ENCODE results near the gene CADPS2.
"Not testable (repeated sequence)": the region's sequence is repeated elsewhere in the genome, so short reads cannot be mapped to it uniquely, and the experiment has no call there.

CADPS2 gene

GRCh38 chr7:122849957-122850328, 36.3 kb downstream of the CADPS2 start:
- Histone ChIP-seq H3K27ac (ENCODE audit: low read depth, low read length, severe bottlenecking) (no peak overlapping the region), H3K4me3 (ENCODE audit: extremely low read depth, insufficient read depth, low read length, poor library complexity, severe bottlenecking) (no peak overlapping the region), H3K36me3 (ENCODE audit: control insufficient read depth, insufficient read depth, low read length) (no peaks in the 10 kb centered on the region), H3K4me1 (ENCODE audit: control insufficient read depth, insufficient read depth, low read length, poor library complexity, severe bottlenecking) (no peaks in the 10 kb centered on the region), H3K9me3 (ENCODE audit: control insufficient read depth, low read length) (no peaks in the 10 kb centered on the region)
- WGBS, 2 experiments (ENCODE audit: insufficient coverage in 2 of 2): 63 to 73% methylated on average over 1 to 3 of the region's 3 CpGs

GRCh38 chr7:122849322-122849956, 36.8 kb downstream of the CADPS2 start:
- Histone ChIP-seq H3K4me3 (ENCODE audit: extremely low read depth, insufficient read depth, low read length, poor library complexity, severe bottlenecking) (no peak overlapping the region), H3K36me3 (ENCODE audit: control insufficient read depth, insufficient read depth, low read length) (no peaks in the 10 kb centered on the region), H3K4me1 (ENCODE audit: control insufficient read depth, insufficient read depth, low read length, poor library complexity, severe bottlenecking) (no peaks in the 10 kb centered on the region), H3K9me3 (ENCODE audit: control insufficient read depth, low read length) (no peaks in the 10 kb centered on the region), H3K27ac (ENCODE audit: low read depth, low read length, severe bottlenecking) (no peak overlapping the region)
- WGBS, 2 experiments (ENCODE audit: insufficient coverage in 2 of 2): 100% methylated on average over 1 of the region's 4 CpGs

- Histone ChIP-seq H3K9me3 (ENCODE audit: control insufficient read depth, low read length) (no peaks in the 10 kb centered on the region), H3K4me3 (ENCODE audit: extremely low read depth, insufficient read depth, low read length, poor library complexity, severe bottlenecking) (no peak overlapping the region), H3K36me3 (ENCODE audit: control insufficient read depth, insufficient read depth, low read length) (no peaks in the 10 kb centered on the region), H3K4me1 (ENCODE audit: control insufficient read depth, insufficient read depth, low read length, poor library complexity, severe bottlenecking) (no peaks in the 10 kb centered on the region), H3K27ac (ENCODE audit: low read depth, low read length, severe bottlenecking) (no peak overlapping the region)
- WGBS, 2 experiments (ENCODE audit: insufficient coverage in 2 of 2): 20 to 60% methylated on average over 1 of the region's 3 CpGs
These were observed 38.3 kb downstream of the CADPS2 start for GRCh38 chr7:122847871-122848473.

- no peaks in the 10 kb centered on the region for H3K9me3 ChIP-seq (ENCODE audit: control insufficient read depth, low read length)
- H3K4me1 ChIP-seq (ENCODE audit: control insufficient read depth, insufficient read depth, low read length, poor library complexity, severe bottlenecking): no peaks in the 10 kb centered on the region
- no peak overlapping the region for H3K27ac ChIP-seq (ENCODE audit: low read depth, low read length, severe bottlenecking)
- 100% methylated on average over 1 of the region's 2 CpGs for WGBS, 2 experiments (ENCODE audit: insufficient coverage in 2 of 2)
- no peak overlapping the region for H3K4me3 ChIP-seq (ENCODE audit: extremely low read depth, insufficient read depth, low read length, poor library complexity, severe bottlenecking)
- no peaks in the 10 kb centered on the region for H3K36me3 ChIP-seq (ENCODE audit: control insufficient read depth, insufficient read depth, low read length)
These were observed 39.7 kb downstream of the CADPS2 start for GRCh38 chr7:122846591-122846990.

- H3K36me3 ChIP-seq (ENCODE audit: control insufficient read depth, insufficient read depth, low read length): no peaks in the 10 kb centered on the region
These were observed 41.0 kb downstream of the CADPS2 start for GRCh38 chr7:122845286-122845685.

GRCh38 chr7:122844191-122844988, 41.9 kb downstream of the CADPS2 start:
- no peak overlapping the region for H3K27ac ChIP-seq (ENCODE audit: low read depth, low read length, severe bottlenecking)
- no peaks in the 10 kb centered on the region for H3K36me3 ChIP-seq (ENCODE audit: control insufficient read depth, insufficient read depth, low read length)
- H3K4me1 ChIP-seq (ENCODE audit: control insufficient read depth, insufficient read depth, low read length, poor library complexity, severe bottlenecking): no peaks in the 10 kb centered on the region
- WGBS, 2 experiments (ENCODE audit: insufficient coverage in 2 of 2): 67 to 100% methylated on average over 1 of the region's 3 CpGs
- no peak overlapping the region for H3K4me3 ChIP-seq (ENCODE audit: extremely low read depth, insufficient read depth, low read length, poor library complexity, severe bottlenecking)
- no peaks in the 10 kb centered on the region for H3K9me3 ChIP-seq (ENCODE audit: control insufficient read depth, low read length)

More at GRCh38 chr7:122845286-122845685, 41.0 kb downstream of the CADPS2 start:
- Histone ChIP-seq H3K27ac (ENCODE audit: low read depth, low read length, severe bottlenecking) (no peak overlapping the region), H3K4me1 (ENCODE audit: control insufficient read depth, insufficient read depth, low read length, poor library complexity, severe bottlenecking) (no peaks in the 10 kb centered on the region), H3K9me3 (ENCODE audit: control insufficient read depth, low read length) (no peaks in the 10 kb centered on the region), H3K4me3 (ENCODE audit: extremely low read depth, insufficient read depth, low read length, poor library complexity, severe bottlenecking) (no peak overlapping the region)
- 82 to 95% methylated on average over 3 of the region's 3 CpGs for WGBS, 2 experiments (ENCODE audit: insufficient coverage in 2 of 2)

- Histone ChIP-seq H3K27ac (ENCODE audit: low read depth, low read length, severe bottlenecking) (no peak overlapping the region), H3K9me3 (ENCODE audit: control insufficient read depth, low read length) (no peaks in the 10 kb centered on the region), H3K4me3 (ENCODE audit: extremely low read depth, insufficient read depth, low read length, poor library complexity, severe bottlenecking) (no peak overlapping the region), H3K4me1 (ENCODE audit: control insufficient read depth, insufficient read depth, low read length, poor library complexity, severe bottlenecking) (no peaks in the 10 kb centered on the region), H3K36me3 (ENCODE audit: control insufficient read depth, insufficient read depth, low read length) (no peaks in the 10 kb centered on the region)
- WGBS, 2 experiments (ENCODE audit: insufficient coverage in 2 of 2): no CpG with 5 or more reads among the region's 1 CpG
These were observed 43.3 kb downstream of the CADPS2 start for GRCh38 chr7:122842971-122843370.

- H3K4me1 ChIP-seq (ENCODE audit: control insufficient read depth, insufficient read depth, low read length, poor library complexity, severe bottlenecking); H3K9me3 ChIP-seq (ENCODE audit: control insufficient read depth, low read length); H3K36me3 ChIP-seq (ENCODE audit: control insufficient read depth, insufficient read depth, low read length); H3K27ac ChIP-seq (ENCODE audit: low read depth, low read length, severe bottlenecking); H3K4me3 ChIP-seq (ENCODE audit: extremely low read depth, insufficient read depth, low read length, poor library complexity, severe bottlenecking): not testable (repeated sequence)
- WGBS, 2 experiments (ENCODE audit: insufficient coverage in 2 of 2): no CpG with 5 or more reads among the region's 2 CpGs
These were observed 50.0 kb downstream of the CADPS2 start for GRCh38 chr7:122836286-122836685.

- not testable (repeated sequence) for H3K27ac ChIP-seq (ENCODE audit: low read depth, low read length, severe bottlenecking); H3K4me1 ChIP-seq (ENCODE audit: control insufficient read depth, insufficient read depth, low read length, poor library complexity, severe bottlenecking); H3K4me3 ChIP-seq (ENCODE audit: extremely low read depth, insufficient read depth, low read length, poor library complexity, severe bottlenecking); H3K36me3 ChIP-seq (ENCODE audit: control insufficient read depth, insufficient read depth, low read length); H3K9me3 ChIP-seq (ENCODE audit: control insufficient read depth, low read length)
- WGBS, 2 experiments (ENCODE audit: insufficient coverage in 2 of 2): 29 to 46% methylated on average over 3 to 4 of the region's 9 CpGs
These were observed 51.7 kb downstream of the CADPS2 start for GRCh38 chr7:122834571-122834942.

- H3K4me3 ChIP-seq (ENCODE audit: extremely low read depth, insufficient read depth, low read length, poor library complexity, severe bottlenecking): no peak overlapping the region
- H3K9me3 ChIP-seq (ENCODE audit: control insufficient read depth, low read length): no peaks in the 10 kb centered on the region
- no peaks in the 10 kb centered on the region for H3K36me3 ChIP-seq (ENCODE audit: control insufficient read depth, insufficient read depth, low read length)
- H3K4me1 ChIP-seq (ENCODE audit: control insufficient read depth, insufficient read depth, low read length, poor library complexity, severe bottlenecking): no peaks in the 10 kb centered on the region
- WGBS, 2 experiments (ENCODE audit: insufficient coverage in 2 of 2): 62 to 76% methylated on average over 8 to 10 of the region's 10 CpGs
- H3K27ac ChIP-seq (ENCODE audit: low read depth, low read length, severe bottlenecking): no peak overlapping the region
These were observed 52.2 kb downstream of the CADPS2 start for GRCh38 chr7:122833888-122834570.
